Activated CD8-positive, alpha-beta memory T cell treated with anti-CD3 and anti-CD28 coated beads, Interleukin-2, amount 10 ng/mL, durations not matched to agents 7 days and 5 days (primary cell): ENCODE measurements around the gene RASAL2. TPM values are rescaled to one million over a fixed set of nuclear protein-coding genes. Genes with fewer than 3 reads are reported as not detected.
"Not testable (repeated sequence)": the region's sequence is repeated elsewhere in the genome, so short reads cannot be mapped to it uniquely, and the experiment has no call there.

ENCODE experiments used
- ATAC-seq: fragments of 150-1000 bp; cut with Tn5 transposase; one replicate; pipeline ENCODE4 v1.10.0; 2021; ENCODE audit warnings: moderate library complexity
- CTCF ChIA-PET: fragments of 350-600 bp; sonication (Branson Sonifier 250); formaldehyde crosslinking; loops from one replicate; lab custom pipeline; 2021; ENCODE audit warnings: antibody characterized with exemption; lab: Charles Lee
- DNase-seq: peaks from one replicate; pipeline ENCODE4 v3.0.0-alpha.2; 2020
- H3K27ac Mint-ChIP-seq: one replicate; pipeline ENCODE4 v1.8.0; 2021; ENCODE audit warnings: mild to moderate bottlenecking, mixed read lengths
- H3K27me3 Mint-ChIP-seq: one replicate; pipeline ENCODE4 v1.8.0; 2021; ENCODE audit warnings: mixed read lengths
- H3K36me3 Mint-ChIP-seq: one replicate; pipeline ENCODE4 v1.8.0; 2021; ENCODE audit warnings: mild to moderate bottlenecking, mixed read lengths
- H3K4me1 Mint-ChIP-seq: one replicate; pipeline ENCODE4 v1.8.0; 2021; ENCODE audit warnings: mixed read lengths
- H3K4me3 Mint-ChIP-seq: one replicate; pipeline ENCODE4 v1.8.0; 2021; ENCODE audit warnings: mild to moderate bottlenecking, moderate library complexity, mixed read lengths
- H3K9me3 Mint-ChIP-seq: one replicate; pipeline ENCODE4 v1.8.0; 2022; ENCODE audit warnings: low read depth, mixed read lengths
- total RNA-seq, 2 experiments: library from RNA; stranded (reverse); gene quantifications; one replicate each; pipeline ENCODE4 v1.2.3, GENCODE V29; 2021

RASAL2 gene
- total RNA-seq, 2 experiments from 2014 or later = not detected

DNA sequence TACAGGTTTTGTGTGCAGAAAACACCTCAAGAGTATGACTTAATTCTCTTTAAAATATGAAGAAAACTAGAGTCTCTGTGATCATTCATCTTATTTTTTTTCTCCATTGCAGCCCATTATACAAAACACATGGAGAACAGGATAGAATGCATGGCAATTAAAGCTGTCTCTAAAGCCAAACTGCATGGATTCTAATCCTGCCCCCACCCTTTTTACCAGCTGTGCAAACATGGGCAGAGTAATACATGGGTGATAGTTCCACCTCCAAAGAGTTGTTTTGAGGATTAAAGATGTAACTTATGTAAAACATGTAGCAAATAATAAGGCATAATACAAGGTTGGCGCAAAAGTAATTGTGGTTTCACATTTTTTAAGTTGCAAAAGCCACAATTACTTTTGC, 288.5 kb downstream of the RASAL2 start:
- no peaks in the 10 kb centered on the region for H3K36me3 Mint-ChIP-seq
- H3K27me3 Mint-ChIP-seq = no peaks in the 10 kb centered on the region
- H3K4me3 Mint-ChIP-seq = no peak overlapping the region
- ATAC-seq (no peak), DNase-seq (no peak)
- no peaks in the 10 kb centered on the region for H3K4me1 Mint-ChIP-seq
- no peaks in the 10 kb centered on the region for H3K9me3 Mint-ChIP-seq
- CTCF ChIA-PET = no interaction called here
- no peak overlapping the region for H3K27ac Mint-ChIP-seq

GRCh38 chr1:178385662-178386061, 291.8 kb downstream of the RASAL2 start:
- H3K4me3 Mint-ChIP-seq = no peak overlapping the region
- ATAC-seq (no peak), DNase-seq (no peak)
- H3K27me3 Mint-ChIP-seq = no peaks in the 10 kb centered on the region
- no peaks in the 10 kb centered on the region for H3K9me3 Mint-ChIP-seq
- no peaks in the 10 kb centered on the region for H3K36me3 Mint-ChIP-seq
- no peak overlapping the region for H3K27ac Mint-ChIP-seq
- no peaks in the 10 kb centered on the region for H3K4me1 Mint-ChIP-seq
- CTCF ChIA-PET = no interaction called here

DNA sequence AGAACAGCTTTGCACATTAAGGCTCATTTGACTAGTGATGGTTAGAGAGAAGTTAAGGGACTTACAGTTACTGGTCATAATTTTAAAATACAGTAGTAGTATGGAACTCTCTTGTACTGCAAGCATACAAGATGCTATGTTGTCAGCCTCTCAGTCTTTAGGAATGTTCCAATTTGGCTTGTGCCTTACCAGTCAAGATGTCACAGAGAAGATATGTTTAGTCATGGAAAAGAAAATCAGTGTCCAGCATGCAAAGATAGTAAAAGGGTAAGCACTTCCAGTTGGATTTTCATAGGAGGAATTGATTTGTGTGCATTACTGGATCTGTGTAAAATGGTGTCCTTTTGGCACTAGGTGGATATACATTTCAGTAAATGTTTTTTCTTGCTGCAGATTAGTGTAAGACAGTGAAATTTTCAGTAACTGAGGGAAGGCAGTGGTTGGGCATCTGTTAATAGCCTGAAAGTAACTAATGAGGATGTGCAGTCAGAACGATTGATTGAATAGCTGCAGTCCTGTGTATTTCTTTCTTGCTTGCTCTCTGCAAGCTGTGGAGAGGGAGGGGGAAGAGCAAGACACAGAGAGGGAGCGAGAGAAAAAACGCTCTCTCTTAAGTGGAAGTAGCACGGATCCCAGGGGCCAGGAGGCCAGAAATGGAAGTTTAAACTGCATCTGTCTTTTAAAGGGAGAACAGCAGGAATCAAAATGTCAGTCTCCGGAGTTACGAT, 294.7 kb downstream of the RASAL2 start:
- Mint-ChIP-seq H3K27ac (no peak overlapping the region), H3K4me1 (no peaks in the 10 kb centered on the region), H3K4me3 (no peak overlapping the region), H3K9me3 (no peaks in the 10 kb centered on the region), H3K27me3 (no peaks in the 10 kb centered on the region), H3K36me3 (no peaks in the 10 kb centered on the region)
- DNase-seq (no peak), ATAC-seq (no peak)
- CTCF ChIA-PET = no interaction called here

- Mint-ChIP-seq H3K27me3 (no peaks in the 10 kb centered on the region), H3K27ac (no peak overlapping the region), H3K36me3 (no peaks in the 10 kb centered on the region), H3K4me1 (no peaks in the 10 kb centered on the region), H3K4me3 (no peak overlapping the region), H3K9me3 (no peaks in the 10 kb centered on the region)
- CTCF ChIA-PET = no interaction called here
- DNase-seq (no peak), ATAC-seq (no peak)
Measured at GRCh38 chr1:178389441-178389840, 295.5 kb downstream of the RASAL2 start.

GRCh38 chr1:178390280-178390679, 296.4 kb downstream of the RASAL2 start:
- not testable (repeated sequence) for ATAC-seq

GRCh38 chr1:178393370-178393769, 299.5 kb downstream of the RASAL2 start:
- Mint-ChIP-seq H3K4me1 (no peaks in the 10 kb centered on the region), H3K9me3 (no peaks in the 10 kb centered on the region), H3K4me3 (no peak overlapping the region), H3K36me3 (no peaks in the 10 kb centered on the region), H3K27ac (no peak overlapping the region), H3K27me3 (no peaks in the 10 kb centered on the region)
- CTCF ChIA-PET = no interaction called here
- DNase-seq (no peak), ATAC-seq (no peak)

More at GRCh38 chr1:178390280-178390679, 296.4 kb downstream of the RASAL2 start:
- H3K4me1 Mint-ChIP-seq, DNase-seq, H3K27me3 Mint-ChIP-seq, CTCF ChIA-PET, H3K36me3 Mint-ChIP-seq, H3K27ac Mint-ChIP-seq, H3K4me3 Mint-ChIP-seq, H3K9me3 Mint-ChIP-seq: not testable (repeated sequence)

DNA sequence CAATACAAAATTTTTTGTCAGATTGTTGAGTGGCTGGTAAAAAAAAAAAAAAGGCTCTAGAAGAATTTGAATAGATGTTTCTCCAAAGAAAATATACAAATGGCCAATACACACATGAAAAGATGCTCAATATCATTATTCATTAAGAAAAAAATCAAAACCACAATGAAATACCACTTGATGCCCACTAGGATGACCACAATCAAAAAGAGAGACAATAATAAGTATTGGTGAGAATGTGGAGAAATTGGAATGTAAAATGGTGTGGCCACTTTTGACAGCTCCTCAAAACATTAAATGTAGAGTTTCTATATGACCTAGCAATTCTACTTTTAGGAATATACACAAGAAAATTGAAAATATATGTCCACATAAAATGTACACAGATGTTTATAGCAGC, 302.9 kb downstream of the RASAL2 start:
- CTCF ChIA-PET = no interaction called here
- ATAC-seq (no peak), DNase-seq (no peak)
- H3K4me3 Mint-ChIP-seq = no peak overlapping the region
- H3K4me1 Mint-ChIP-seq = no peaks in the 10 kb centered on the region
- H3K27me3 Mint-ChIP-seq = no peaks in the 10 kb centered on the region
- H3K27ac Mint-ChIP-seq = no peak overlapping the region
- H3K36me3 Mint-ChIP-seq = no peaks in the 10 kb centered on the region
- H3K9me3 Mint-ChIP-seq = no peaks in the 10 kb centered on the region

DNA sequence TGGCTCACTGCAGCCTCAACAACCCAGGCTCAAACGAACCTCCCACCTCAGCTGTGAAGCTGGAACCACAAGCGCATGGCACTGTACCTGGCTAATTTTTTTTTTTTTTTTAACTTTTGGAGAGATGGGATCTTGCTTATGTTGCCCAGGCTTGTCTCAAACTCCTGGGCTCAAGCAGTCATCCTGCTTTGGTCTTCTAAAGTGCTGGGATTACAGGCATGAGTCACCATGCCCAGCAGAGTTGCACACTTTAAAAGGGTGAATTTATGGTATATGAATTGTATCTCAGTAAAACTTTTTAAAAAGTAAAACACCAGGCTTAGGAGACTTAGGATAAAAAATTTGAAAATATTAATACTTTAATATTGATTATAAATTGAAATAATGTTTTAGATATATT, 303.8 kb downstream of the RASAL2 start:
- H3K4me1 Mint-ChIP-seq = no peaks in the 10 kb centered on the region
- CTCF ChIA-PET = no interaction called here
- H3K36me3 Mint-ChIP-seq = no peaks in the 10 kb centered on the region
- no peaks in the 10 kb centered on the region for H3K27me3 Mint-ChIP-seq
- no peak overlapping the region for H3K4me3 Mint-ChIP-seq
- ATAC-seq (no peak), DNase-seq (no peak)
- no peak overlapping the region for H3K27ac Mint-ChIP-seq
- H3K9me3 Mint-ChIP-seq = no peaks in the 10 kb centered on the region

DNA sequence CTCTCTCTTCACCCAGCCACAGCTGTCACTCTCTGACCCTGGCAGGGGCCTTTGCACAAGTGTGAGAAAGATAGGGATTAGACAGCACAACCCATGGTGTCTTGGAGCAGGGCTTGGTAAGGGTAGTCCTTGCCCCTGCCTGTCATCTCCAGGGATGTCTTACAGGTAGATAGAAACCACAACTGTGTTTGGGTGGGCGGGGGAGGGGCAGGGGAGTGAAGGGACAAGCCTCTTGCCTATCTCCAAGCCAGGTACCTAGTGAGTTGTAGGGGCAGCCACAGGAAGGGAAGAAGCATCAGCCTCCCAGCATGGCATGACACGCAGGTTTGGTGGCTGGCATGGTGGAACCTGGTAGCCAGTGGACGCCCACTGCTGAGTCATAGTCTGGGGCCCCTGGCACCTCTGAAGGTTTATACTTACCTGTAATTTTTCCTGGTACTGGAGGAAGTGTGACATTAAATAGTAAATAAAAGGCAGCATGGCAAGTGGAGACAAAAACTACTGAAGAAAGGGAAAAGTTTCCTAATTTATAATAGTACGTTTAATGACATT, 305.3 kb downstream of the RASAL2 start:
- no peaks in the 10 kb centered on the region for H3K9me3 Mint-ChIP-seq

DNA sequence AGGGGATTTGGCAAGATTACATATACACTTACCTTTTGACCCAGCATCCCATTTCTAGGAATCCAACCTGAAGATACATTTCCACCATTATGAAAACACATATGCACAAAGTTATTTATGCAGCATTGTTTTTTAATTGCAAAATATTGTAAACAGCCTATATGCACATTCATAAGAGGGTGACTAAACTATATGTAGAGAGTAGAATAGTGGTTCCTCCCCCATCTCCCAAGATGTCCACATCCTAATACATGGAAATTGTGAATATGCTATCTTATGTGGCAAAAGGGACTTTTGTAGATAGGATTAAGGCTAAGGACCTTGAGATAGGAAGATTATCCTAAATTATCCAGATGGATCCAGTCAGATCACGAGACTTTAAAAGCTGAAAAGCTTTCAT, 311.2 kb downstream of the RASAL2 start:
- Mint-ChIP-seq H3K36me3 (no peaks in the 10 kb centered on the region), H3K4me1 (no peaks in the 10 kb centered on the region), H3K27ac (no peak overlapping the region), H3K27me3 (no peaks in the 10 kb centered on the region), H3K4me3 (no peak overlapping the region), H3K9me3 (no peaks in the 10 kb centered on the region)
- no peak for DNase-seq
- CTCF ChIA-PET = no interaction called here
- ATAC-seq = no peak

More for the DNA sequence above, 305.3 kb downstream of the RASAL2 start:
- H3K27me3 Mint-ChIP-seq = no peaks in the 10 kb centered on the region
- CTCF ChIA-PET = no interaction called here
- DNase-seq (no peak), ATAC-seq (no peak)
- H3K36me3 Mint-ChIP-seq = no peaks in the 10 kb centered on the region
- H3K4me1 Mint-ChIP-seq = no peaks in the 10 kb centered on the region
- H3K27ac Mint-ChIP-seq = no peak overlapping the region
- H3K4me3 Mint-ChIP-seq = no peak overlapping the region

DNA sequence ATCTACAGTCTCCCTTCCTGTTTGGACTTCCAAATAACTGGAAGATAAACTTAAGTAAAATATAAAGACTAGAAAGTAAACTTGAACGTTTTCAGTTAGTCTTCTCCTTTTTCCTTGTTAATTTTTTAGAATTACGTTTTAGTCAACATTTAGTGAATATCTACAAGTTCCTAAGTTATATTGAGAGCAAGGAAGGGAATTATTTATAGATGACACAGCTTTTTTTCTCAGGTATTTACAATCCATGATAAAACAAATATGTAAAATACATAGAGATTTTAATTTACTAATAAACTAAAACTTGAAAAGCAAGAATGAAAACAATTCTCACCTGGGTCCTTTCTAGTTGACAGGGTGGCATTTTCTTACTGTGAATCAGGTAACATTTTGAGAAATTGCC, 313.3 kb downstream of the RASAL2 start:
- no peak overlapping the region for H3K27ac Mint-ChIP-seq
- no peak overlapping the region for H3K4me3 Mint-ChIP-seq
- ATAC-seq = no peak
- DNase-seq = no peak
- no peaks in the 10 kb centered on the region for H3K36me3 Mint-ChIP-seq
- H3K27me3 Mint-ChIP-seq = no peaks in the 10 kb centered on the region
- H3K9me3 Mint-ChIP-seq = no peaks in the 10 kb centered on the region
- CTCF ChIA-PET = no interaction called here
- no peaks in the 10 kb centered on the region for H3K4me1 Mint-ChIP-seq

DNA sequence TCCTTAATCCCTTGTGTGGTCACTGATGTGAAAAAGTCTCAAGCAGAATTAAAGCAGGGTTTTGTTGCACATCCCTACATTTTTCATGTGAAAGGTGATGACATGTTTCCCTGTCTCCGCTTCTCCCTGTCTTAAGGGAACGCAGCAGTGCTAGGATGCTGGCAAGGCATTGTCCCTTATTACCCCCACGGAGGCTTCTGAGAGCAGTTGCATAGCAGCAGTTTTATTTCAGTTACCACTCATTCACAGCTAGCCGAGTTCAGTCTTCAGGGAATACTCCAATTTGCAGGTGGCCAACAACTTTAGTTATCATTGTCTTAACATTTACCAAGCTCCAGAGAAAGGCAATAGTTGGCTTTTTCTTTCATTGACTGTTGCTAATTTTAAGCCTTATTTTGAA, 313.8 kb downstream of the RASAL2 start:
- ATAC-seq = no peak
- no peaks in the 10 kb centered on the region for H3K27me3 Mint-ChIP-seq
- H3K4me1 Mint-ChIP-seq = no peaks in the 10 kb centered on the region
- H3K4me3 Mint-ChIP-seq = no peak overlapping the region
- no peak for DNase-seq
- CTCF ChIA-PET = no interaction called here
- H3K9me3 Mint-ChIP-seq = no peaks in the 10 kb centered on the region
- H3K36me3 Mint-ChIP-seq = no peaks in the 10 kb centered on the region
- no peak overlapping the region for H3K27ac Mint-ChIP-seq

- Mint-ChIP-seq H3K4me1 (no peaks in the 10 kb centered on the region), H3K4me3 (no peak overlapping the region), H3K36me3 (no peaks in the 10 kb centered on the region), H3K27me3 (no peaks in the 10 kb centered on the region), H3K9me3 (no peaks in the 10 kb centered on the region), H3K27ac (no peak overlapping the region)
- CTCF ChIA-PET = no interaction called here
- ATAC-seq (no peak), DNase-seq (no peak)
Measured at GRCh38 chr1:178408871-178409270, 315.0 kb downstream of the RASAL2 start.

GRCh38 chr1:178409541-178409940, 315.6 kb downstream of the RASAL2 start:
- no peak overlapping the region for H3K4me3 Mint-ChIP-seq
- CTCF ChIA-PET = no interaction called here
- DNase-seq = no peak
- H3K4me1 Mint-ChIP-seq = no peaks in the 10 kb centered on the region
- no peak for ATAC-seq
- H3K36me3 Mint-ChIP-seq = no peaks in the 10 kb centered on the region
- H3K27me3 Mint-ChIP-seq = no peaks in the 10 kb centered on the region
- no peak overlapping the region for H3K27ac Mint-ChIP-seq
- no peaks in the 10 kb centered on the region for H3K9me3 Mint-ChIP-seq
